SK-N-SH (cell line): Measurements from ENCODE around the gene LRCOL1. TPM values are rescaled to one million over a fixed set of nuclear protein-coding genes. Genes with fewer than 3 reads are reported as not detected.

ENCODE experiments used
- CTCF ChIA-PET: fragments of 300-600, 350-600 bp; formaldehyde crosslinking; extraction: SDS; loops from one replicate; lab custom pipeline; 2021; lab: Yijun Ruan, JAX
- POLR2A ChIA-PET: fragments of 350-600 bp; sonication (Branson Sonifier 250); formaldehyde crosslinking; extraction: SDS; loops from one replicate; lab custom pipeline; 2020; ENCODE audit warnings: antibody characterized with exemption, inconsistent platforms; lab: Yijun Ruan, JAX
- DNase-seq: peaks from one replicate; pipeline ENCODE4 v3.0.0; 2012
- H2AFZ ChIP-seq: fragments of 200-600 bp; sonication (generic); 2 replicates; pipeline ENCODE4 v1.8.1; 2016; ENCODE audit warnings: antibody characterized with exemption, mild to moderate bottlenecking, low read depth
- H3F3A ChIP-seq: fragments of 200-600 bp; sonication (generic); replicated peaks from 2 replicates; pipeline ENCODE3; 2016; ENCODE audit warnings: antibody characterized with exemption, mild to moderate bottlenecking; ENCODE audit not compliant: insufficient read depth
- H3K27ac ChIP-seq, 2 experiments: fragments of 200-500 bp in 1 of 2; fragments of 200-600 bp in 1 of 2; sonication (Bioruptor generic) in 1 of 2; sonication (generic), shearing (Covaris generic) in 1 of 2; 2 replicates each; pipeline versions ENCODE4 v1.5.1 to v1.6.1; 2014 to 2016; ENCODE audit warnings: low read depth in 2 of 2, inconsistent platforms in 1 of 2, low read length in 1 of 2, mild to moderate bottlenecking in 1 of 2, mixed read lengths in 1 of 2
- H3K27me3 ChIP-seq: fragments of 200-600 bp; sonication (generic), shearing (Covaris generic); 2 replicates; pipeline ENCODE4 v1.6.1; 2016; ENCODE audit warnings: mixed run types; ENCODE audit not compliant: insufficient read depth
- H3K36me3 ChIP-seq, 2 experiments: fragments of 200-500 bp in 1 of 2; fragments of 200-600 bp in 1 of 2; sonication (Bioruptor generic) in 1 of 2; sonication (generic) in 1 of 2; replicated peaks in 1 of 2; 2 replicates each; pipeline versions ENCODE3 to v1.5.1; 2014 to 2016; ENCODE audit warnings: low read length in 1 of 2, mild to moderate bottlenecking in 1 of 2; ENCODE audit not compliant: insufficient read depth in 2 of 2, control insufficient read depth in 1 of 2
- H3K4me1 ChIP-seq, 2 experiments: fragments of 200-500 bp in 1 of 2; fragments of 200-600 bp in 1 of 2; sonication (Bioruptor generic) in 1 of 2; sonication (generic), shearing (Covaris generic) in 1 of 2; 2 replicates each; pipeline versions ENCODE4 v1.5.1 to v1.6.1; 2014 to 2016; ENCODE audit warnings: low read depth in 1 of 2, low read length in 1 of 2, mixed run types in 1 of 2; ENCODE audit not compliant: insufficient read depth in 2 of 2, control insufficient read depth in 1 of 2
- H3K4me2 ChIP-seq: fragments of 200-600 bp; sonication (generic), shearing (Covaris generic); 2 replicates; pipeline ENCODE4 v1.6.1; 2017; ENCODE audit warnings: mixed run types
- H3K4me3 ChIP-seq, 2 experiments: fragments of 200-500 bp in 1 of 2; fragments of 200-600 bp in 1 of 2; sonication (Bioruptor generic) in 1 of 2; sonication (generic), shearing (Covaris generic) in 1 of 2; 2 replicates each; pipeline versions ENCODE4 v1.5.1 to v1.8.1; 2014 to 2016; ENCODE audit warnings: low read depth in 2 of 2, inconsistent platforms in 1 of 2, low read length in 1 of 2, mild to moderate bottlenecking in 1 of 2, mixed read lengths in 1 of 2, moderate library complexity in 1 of 2
- H3K79me2 ChIP-seq: fragments of 200-600 bp; sonication (generic); 2 replicates; pipeline ENCODE4 v1.8.1; 2017; ENCODE audit warnings: mild to moderate bottlenecking; ENCODE audit not compliant: insufficient read depth
- H3K9ac ChIP-seq: fragments of 200-600 bp; sonication (generic); 2 replicates; pipeline ENCODE4 v1.6.1; 2017; ENCODE audit warnings: mixed run types
- H3K9me2 ChIP-seq: fragments of 200-600 bp; sonication (generic); 2 replicates; pipeline ENCODE4 v1.6.1; 2017; ENCODE audit warnings: mixed run types
- H3K9me3 ChIP-seq: fragments of 200-600 bp; sonication (generic); 2 replicates; pipeline ENCODE4 v1.6.1; 2017; ENCODE audit warnings: mixed run types, mild to moderate bottlenecking, moderate library complexity
- H4K20me1 ChIP-seq: fragments of 200-600 bp; sonication (generic); 2 replicates; pipeline ENCODE4 v1.6.1; 2017; ENCODE audit warnings: mild to moderate bottlenecking, mixed run types; ENCODE audit not compliant: insufficient read depth
- EP300 ChIP-seq, 2 experiments: IDR thresholded peaks; 2 replicates each; pipeline versions ENCODE4 v1.4.0 to v1.6.1; 2012; ENCODE audit warnings: borderline replicate concordance in 1 of 2, low read depth in 1 of 2, low read length in 1 of 2
- EZH2phosphoT487 ChIP-seq: fragments of 200-600 bp; sonication (generic); IDR thresholded peaks from 2 replicates; pipeline ENCODE4 v1.6.1; 2017; ENCODE audit warnings: low read depth, mixed run types, mild to moderate bottlenecking, antibody characterized with exemption, moderate library complexity, borderline replicate concordance
- MXI1 ChIP-seq: IDR thresholded peaks from 2 replicates; pipeline ENCODE4 v1.6.1; 2012; ENCODE audit warnings: mild to moderate bottlenecking, low read depth, low read length, improper control_type of control experiment
- NFIC ChIP-seq: IDR thresholded peaks from 2 replicates; pipeline ENCODE4 v1.4.0; 2012; ENCODE audit warnings: borderline replicate concordance
- POLR2AphosphoS5 ChIP-seq: IDR thresholded peaks from 2 replicates; pipeline ENCODE4 v1.6.1; 2012; ENCODE audit warnings: low read depth, low read length
- SIN3A ChIP-seq: IDR thresholded peaks from 2 replicates; pipeline ENCODE4 v1.6.1; 2012; ENCODE audit warnings: low read depth, mild to moderate bottlenecking, low read length, moderate library complexity, borderline replicate concordance
- YY1 ChIP-seq: IDR thresholded peaks from 2 replicates; pipeline ENCODE4 v1.4.0; 2012; ENCODE audit warnings: low read depth, mild to moderate bottlenecking
- WGBS: methylation state at CpG from one replicate; pipeline ENCODE4 v1.1.6; 2017; ENCODE audit warnings: low lambda C conversion rate; 5-methylcytosine and 5-hydroxymethylcytosine counted together
- polyA plus RNA-seq, 3 experiments: library from polyadenylated mRNA; depleted of rRNA; stranded (reverse); fragments of >200 nt; gene quantifications; 2 replicates each; pipeline ENCODE4 v1.2.3, GENCODE V29; 2012
- TF ChIP-seq, protein P1 (sequence below): IDR thresholded peaks from 2 replicates; pipeline ENCODE4; 2012
- TF ChIP-seq, protein P2 (sequence below): IDR thresholded peaks from 2 replicates; pipeline ENCODE4 v1.4.0; 2012; ENCODE audit warnings: low read depth, borderline replicate concordance
- TF ChIP-seq, protein P3 (sequence below): fragments of 200-600 bp; sonication (generic); IDR thresholded peaks from 2 replicates; pipeline ENCODE4 v1.6.1; 2017; ENCODE audit warnings: antibody characterized with exemption, mild to moderate bottlenecking, moderate library complexity

The LRCOL1 gene
- polyA plus RNA-seq, 1 of the 3 experiments (the other 2 are of a cell fraction), result 1.1 TPM

DNA sequence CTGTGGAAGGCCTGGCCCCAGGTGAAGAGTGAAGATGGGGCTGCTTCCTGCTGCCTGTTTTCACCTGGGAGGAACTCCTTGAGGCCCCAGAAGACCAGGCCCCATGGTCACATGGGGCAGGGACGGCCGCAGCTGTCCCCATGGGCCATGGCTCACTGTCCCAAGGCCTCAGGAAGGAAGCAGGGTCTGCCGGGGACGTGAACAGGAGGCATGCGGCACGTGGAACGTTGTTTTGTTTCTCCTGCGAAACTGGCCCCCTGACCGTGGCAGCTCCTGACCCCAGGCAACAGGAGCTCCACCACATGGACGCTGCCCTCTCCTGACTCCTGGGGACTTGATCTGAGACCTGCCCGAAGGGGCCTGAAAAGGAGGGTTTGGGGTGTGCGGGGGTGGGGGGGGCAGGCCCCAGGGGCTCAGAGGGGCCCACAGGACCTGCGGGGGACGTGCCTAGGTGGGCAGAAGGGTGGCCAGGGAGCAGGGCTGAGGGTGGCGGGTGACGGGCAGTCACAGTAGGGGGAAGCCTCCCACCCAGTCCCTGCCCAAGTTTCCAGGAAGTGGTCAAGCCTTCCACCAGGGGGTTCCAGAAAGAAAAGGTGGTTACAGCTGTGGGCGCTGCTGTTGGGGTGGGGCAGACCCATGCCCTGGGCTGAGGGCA lies 41.4 kb downstream of the LRCOL1 start (continued):
- TF ChIP-seq MXI1, result no peak
- TF ChIP-seq, all 33 proteins: peak for 0

DNA sequence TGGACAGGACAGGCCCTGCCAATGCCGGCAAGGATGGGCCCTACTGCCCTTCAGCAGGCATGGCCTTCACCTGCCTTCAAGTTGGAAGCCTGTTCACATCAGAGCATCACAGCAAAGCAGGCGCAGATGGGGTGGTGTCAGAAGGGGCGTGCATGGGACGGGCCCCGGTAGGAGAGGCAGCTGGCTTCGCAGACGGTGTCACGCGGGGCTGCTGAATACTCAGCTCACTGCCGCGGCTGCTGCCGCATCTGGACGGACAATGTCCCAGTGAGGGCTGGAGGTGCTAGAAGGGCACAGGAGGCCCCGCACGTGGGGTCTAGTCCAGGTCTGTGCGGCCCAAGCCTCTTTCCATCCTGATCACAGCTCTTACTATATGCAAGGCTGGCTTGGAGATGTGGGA lies 42.1 kb downstream of the LRCOL1 start:
- no peak overlapping the region for H3K9ac ChIP-seq
- peaks cover 0 to 44% of the 10 kb centered on the region in 2 experiments for H3K36me3 ChIP-seq
- 100% methylated on average over 5 of the region's 16 CpGs for WGBS
- H2AFZ ChIP-seq, result no peak overlapping the region
- no peaks in the 10 kb centered on the region for H3K9me2 ChIP-seq
- no peak overlapping the region for H3K27ac ChIP-seq
- H3K9me3 ChIP-seq, result no peaks in the 10 kb centered on the region
- no peak overlapping the region for H3K4me2 ChIP-seq
- ChIA-PET POLR2A (no interaction called here), CTCF (interaction anchor here (1.5 to 2.6 kb wide), 5 partner anchors 9 to 154 kb away, joined by 3 to 13 read pairs (median 4); no protein-coding TSS in a partner anchor)
- H3F3A ChIP-seq, result no peaks in the 10 kb centered on the region
- H3K79me2 ChIP-seq, result peaks cover 5% of the 10 kb centered on the region; the same call in 1 of the 2 replicates
- H3K4me3 ChIP-seq, result no peak overlapping the region
- no peaks in the 10 kb centered on the region for H3K27me3 ChIP-seq
- peaks cover 21% of the 10 kb centered on the region; the same call in 1 of the 2 replicates for H4K20me1 ChIP-seq
- DNase-seq, result no peak
- no peak for TF ChIP-seq POLR2AphosphoS5
- no peak for TF ChIP-seq SIN3A
- TF ChIP-seq, protein P1, sequence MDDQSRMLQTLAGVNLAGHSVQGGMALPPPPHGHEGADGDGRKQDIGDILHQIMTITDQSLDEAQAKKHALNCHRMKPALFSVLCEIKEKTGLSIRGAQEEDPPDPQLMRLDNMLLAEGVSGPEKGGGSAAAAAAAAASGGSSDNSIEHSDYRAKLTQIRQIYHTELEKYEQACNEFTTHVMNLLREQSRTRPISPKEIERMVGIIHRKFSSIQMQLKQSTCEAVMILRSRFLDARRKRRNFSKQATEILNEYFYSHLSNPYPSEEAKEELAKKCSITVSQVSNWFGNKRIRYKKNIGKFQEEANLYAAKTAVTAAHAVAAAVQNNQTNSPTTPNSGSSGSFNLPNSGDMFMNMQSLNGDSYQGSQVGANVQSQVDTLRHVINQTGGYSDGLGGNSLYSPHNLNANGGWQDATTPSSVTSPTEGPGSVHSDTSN, result no peak
- TF ChIP-seq EP300 (IDR thresholded peaks at IDR 0.05; ENCODE audit: borderline replicate concordance in 1 of 2, low read depth in 1 of 2, low read length in 1 of 2), result no peak
- TF ChIP-seq NFIC, result no peak
- TF ChIP-seq, protein P2, sequence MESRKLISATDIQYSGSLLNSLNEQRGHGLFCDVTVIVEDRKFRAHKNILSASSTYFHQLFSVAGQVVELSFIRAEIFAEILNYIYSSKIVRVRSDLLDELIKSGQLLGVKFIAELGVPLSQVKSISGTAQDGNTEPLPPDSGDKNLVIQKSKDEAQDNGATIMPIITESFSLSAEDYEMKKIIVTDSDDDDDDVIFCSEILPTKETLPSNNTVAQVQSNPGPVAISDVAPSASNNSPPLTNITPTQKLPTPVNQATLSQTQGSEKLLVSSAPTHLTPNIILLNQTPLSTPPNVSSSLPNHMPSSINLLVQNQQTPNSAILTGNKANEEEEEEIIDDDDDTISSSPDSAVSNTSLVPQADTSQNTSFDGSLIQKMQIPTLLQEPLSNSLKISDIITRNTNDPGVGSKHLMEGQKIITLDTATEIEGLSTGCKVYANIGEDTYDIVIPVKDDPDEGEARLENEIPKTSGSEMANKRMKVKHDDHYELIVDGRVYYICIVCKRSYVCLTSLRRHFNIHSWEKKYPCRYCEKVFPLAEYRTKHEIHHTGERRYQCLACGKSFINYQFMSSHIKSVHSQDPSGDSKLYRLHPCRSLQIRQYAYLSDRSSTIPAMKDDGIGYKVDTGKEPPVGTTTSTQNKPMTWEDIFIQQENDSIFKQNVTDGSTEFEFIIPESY, result no peak
- TF ChIP-seq YY1, result no peak
- TF ChIP-seq, protein P3, sequence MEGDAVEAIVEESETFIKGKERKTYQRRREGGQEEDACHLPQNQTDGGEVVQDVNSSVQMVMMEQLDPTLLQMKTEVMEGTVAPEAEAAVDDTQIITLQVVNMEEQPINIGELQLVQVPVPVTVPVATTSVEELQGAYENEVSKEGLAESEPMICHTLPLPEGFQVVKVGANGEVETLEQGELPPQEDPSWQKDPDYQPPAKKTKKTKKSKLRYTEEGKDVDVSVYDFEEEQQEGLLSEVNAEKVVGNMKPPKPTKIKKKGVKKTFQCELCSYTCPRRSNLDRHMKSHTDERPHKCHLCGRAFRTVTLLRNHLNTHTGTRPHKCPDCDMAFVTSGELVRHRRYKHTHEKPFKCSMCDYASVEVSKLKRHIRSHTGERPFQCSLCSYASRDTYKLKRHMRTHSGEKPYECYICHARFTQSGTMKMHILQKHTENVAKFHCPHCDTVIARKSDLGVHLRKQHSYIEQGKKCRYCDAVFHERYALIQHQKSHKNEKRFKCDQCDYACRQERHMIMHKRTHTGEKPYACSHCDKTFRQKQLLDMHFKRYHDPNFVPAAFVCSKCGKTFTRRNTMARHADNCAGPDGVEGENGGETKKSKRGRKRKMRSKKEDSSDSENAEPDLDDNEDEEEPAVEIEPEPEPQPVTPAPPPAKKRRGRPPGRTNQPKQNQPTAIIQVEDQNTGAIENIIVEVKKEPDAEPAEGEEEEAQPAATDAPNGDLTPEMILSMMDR, result no peak
- TF ChIP-seq EZH2phosphoT487, result no peak
- no peaks in the 10 kb centered on the region for H3K4me1 ChIP-seq
